Activated naive CD4-positive, alpha-beta T cell treated with anti-CD3 and anti-CD28 coated beads for 36 hours (primary cell): ENCODE measurements around the gene MOB1A. TPM values are rescaled to one million over a fixed set of nuclear protein-coding genes. Genes with fewer than 3 reads are reported as not detected.

Experiments used
- CTCF ChIA-PET: fragments of 350-600 bp; sonication (Branson Sonifier 250); formaldehyde crosslinking; loops from one replicate; lab custom pipeline; 2021; ENCODE audit warnings: antibody characterized with exemption; lab: Charles Lee
- DNase-seq: peaks from one replicate; pipeline ENCODE4 v3.0.0-alpha.2; 2020
- H3K27ac Mint-ChIP-seq: one replicate; pipeline ENCODE4 v1.8.0; 2021; ENCODE audit warnings: mild to moderate bottlenecking, mixed read lengths
- H3K27me3 Mint-ChIP-seq: one replicate; pipeline ENCODE4 v1.8.0; 2021; ENCODE audit warnings: low read depth, mixed read lengths
- H3K36me3 Mint-ChIP-seq: one replicate; pipeline ENCODE4 v1.8.0; 2021; ENCODE audit warnings: low read depth, mixed read lengths
- H3K4me1 Mint-ChIP-seq: one replicate; pipeline ENCODE4 v1.8.0; 2021; ENCODE audit warnings: low read depth, mixed read lengths
- H3K4me3 Mint-ChIP-seq: one replicate; pipeline ENCODE4 v1.8.0; 2021; ENCODE audit warnings: mild to moderate bottlenecking, moderate library complexity, mixed read lengths
- H3K9me3 Mint-ChIP-seq: one replicate; pipeline ENCODE4 v1.8.0; 2021; ENCODE audit warnings: mixed read lengths
- intact Hi-C: fragments of 100-400 bp; cut with micrococcal nuclease; formaldehyde crosslinking; loops from one replicate; pipeline ENCODE4 v1.15.1; 2023
- total RNA-seq, 2 experiments: library from RNA; stranded (reverse); gene quantifications; one replicate each; pipeline ENCODE4 v1.2.3, GENCODE V29; 2021

The MOB1A gene
- total RNA-seq, 2 experiments from 2014 or later, result 129 to 131 TPM

GRCh38 chr2:74119339-74119738, 59.3 kb downstream of the MOB1A start:
- no peak overlapping the region for H3K4me3 Mint-ChIP-seq
- H3K27ac Mint-ChIP-seq, result no peak overlapping the region
- H3K36me3 Mint-ChIP-seq, result peaks cover 11% of the 10 kb centered on the region
- intact Hi-C loops, result no loop called here
- DNase-seq, result no peak
- no peaks in the 10 kb centered on the region for H3K27me3 Mint-ChIP-seq
- H3K4me1 Mint-ChIP-seq, result peaks cover 12% of the 10 kb centered on the region
- CTCF ChIA-PET, result interaction anchor here (0.5 to 1.2 kb wide), 2 partner anchors 99 to 119 kb away, joined by 3 to 4 read pairs; no protein-coding TSS in a partner anchor
- peaks cover 24% of the 10 kb centered on the region for H3K9me3 Mint-ChIP-seq

GRCh38 chr2:74111380-74111779, 67.3 kb downstream of the MOB1A start:
- H3K4me3 Mint-ChIP-seq, result no peak overlapping the region
- H3K4me1 Mint-ChIP-seq, result no peaks in the 10 kb centered on the region
- no peaks in the 10 kb centered on the region for H3K36me3 Mint-ChIP-seq
- CTCF ChIA-PET, result interaction anchor here (0.8 to 1.3 kb wide), 2 partner anchors 224 to 284 kb away, joined by 3 read pairs; no protein-coding TSS in a partner anchor
- H3K27ac Mint-ChIP-seq, result no peak overlapping the region
- peaks cover 4% of the 10 kb centered on the region for H3K27me3 Mint-ChIP-seq
- DNase-seq, result no peak
- intact Hi-C loops, result no loop called here
- no peaks in the 10 kb centered on the region for H3K9me3 Mint-ChIP-seq

DNA sequence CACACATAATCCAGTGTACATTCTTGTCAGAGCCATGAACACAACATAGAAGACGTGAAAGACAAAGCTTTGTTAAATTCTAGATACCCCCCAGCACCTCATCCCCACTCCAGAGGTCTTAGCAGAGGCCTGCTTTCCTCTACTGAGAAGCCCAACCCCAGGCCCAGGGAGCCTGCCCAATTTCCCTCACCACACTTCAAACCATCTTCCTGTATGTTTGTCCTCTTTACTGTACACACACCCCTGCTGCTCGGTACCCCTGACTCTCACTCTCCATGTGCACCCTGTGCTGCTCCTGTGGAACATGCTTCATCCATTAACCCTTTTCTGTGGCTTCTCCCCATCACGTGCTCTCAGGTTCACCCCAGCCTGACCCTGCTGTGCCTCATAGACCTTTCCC, 68.1 kb downstream of the MOB1A start:
- no peak for DNase-seq
- Mint-ChIP-seq H3K4me3 (no peak overlapping the region), H3K4me1 (no peaks in the 10 kb centered on the region), H3K27me3 (peaks cover 4% of the 10 kb centered on the region), H3K27ac (no peak overlapping the region), H3K36me3 (no peaks in the 10 kb centered on the region), H3K9me3 (no peaks in the 10 kb centered on the region)
- intact Hi-C loops, result no loop called here
- CTCF ChIA-PET, result interaction anchor here (1.3 kb wide), 1 partner anchor 224 kb away, joined by 3 read pairs; no protein-coding TSS in a partner anchor

- peaks cover 4% of the 10 kb centered on the region for H3K27me3 Mint-ChIP-seq
- H3K27ac Mint-ChIP-seq, result no peak overlapping the region
- intact Hi-C loops, result loop anchor here (5.0 to 10.0 kb wide), 3 partner anchors 107 to 285 kb away; partner anchors contain the start of gene STAMBP
- no peak for DNase-seq
- CTCF ChIA-PET, result interaction anchor here (1.8 kb wide), 1 partner anchor 286 kb away, joined by 4 read pairs; no protein-coding TSS in a partner anchor
- no peaks in the 10 kb centered on the region for H3K9me3 Mint-ChIP-seq
- H3K4me1 Mint-ChIP-seq, result no peaks in the 10 kb centered on the region
- no peaks in the 10 kb centered on the region for H3K36me3 Mint-ChIP-seq
- H3K4me3 Mint-ChIP-seq, result no peak overlapping the region
Observed at GRCh38 chr2:74109551-74109950, 69.1 kb downstream of the MOB1A start.

DNA sequence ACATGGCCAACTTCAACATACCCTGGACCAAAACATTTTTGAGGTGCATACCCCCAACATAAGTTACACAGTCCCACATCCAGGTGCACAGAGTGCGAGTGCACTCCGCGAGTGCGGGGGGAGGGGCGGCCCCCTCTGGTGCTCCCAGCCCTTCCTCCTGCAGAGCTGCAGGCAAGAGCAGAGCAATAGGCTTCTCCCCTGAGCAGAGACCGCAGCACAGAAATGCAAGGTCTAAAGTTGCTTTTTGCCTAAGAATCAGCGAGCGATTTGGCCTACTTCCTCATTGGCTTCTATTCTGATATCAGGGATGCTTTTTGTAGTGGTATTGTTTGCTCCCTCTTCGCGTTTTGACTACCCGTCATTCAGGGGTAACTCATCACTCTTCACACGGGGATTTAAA, 71.6 kb downstream of the MOB1A start:
- no peak overlapping the region for H3K4me3 Mint-ChIP-seq
- no peaks in the 10 kb centered on the region for H3K4me1 Mint-ChIP-seq
- CTCF ChIA-PET, result interaction anchor here (0.7 to 1.6 kb wide), 2 partner anchors 13 to 245 kb away, joined by 3 to 6 read pairs; no protein-coding TSS in a partner anchor
- no peak overlapping the region for H3K27ac Mint-ChIP-seq
- intact Hi-C loops, result loop anchor here (5.0 to 10.0 kb wide), 3 partner anchors 105 to 282 kb away; partner anchors contain the start of gene STAMBP
- no peaks in the 10 kb centered on the region for H3K27me3 Mint-ChIP-seq
- DNase-seq, result no peak
- H3K9me3 Mint-ChIP-seq, result no peaks in the 10 kb centered on the region
- H3K36me3 Mint-ChIP-seq, result no peaks in the 10 kb centered on the region

DNA sequence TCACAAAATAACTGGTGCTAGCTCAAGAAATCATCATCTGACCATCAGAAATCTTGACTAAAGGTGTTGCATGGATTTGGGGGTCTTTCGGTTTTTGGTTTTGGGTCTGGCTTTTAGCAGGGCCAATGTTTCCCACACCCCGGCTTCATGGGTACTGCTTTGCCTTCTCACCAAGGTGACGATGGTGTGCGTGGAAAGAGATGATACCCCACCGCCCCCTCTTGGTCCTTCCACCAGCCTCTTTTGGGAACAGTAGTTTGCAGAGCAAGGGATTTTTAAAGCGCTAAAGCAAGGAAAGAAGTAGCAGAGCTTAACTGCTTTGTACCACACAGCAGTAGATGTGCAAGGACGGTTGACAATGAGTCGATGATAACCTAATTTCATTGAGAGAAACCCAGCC, 73.3 kb downstream of the MOB1A start:
- intact Hi-C loops, result loop anchor here (5.0 to 10.0 kb wide), 3 partner anchors 103 to 281 kb away; partner anchors contain the start of gene STAMBP
- peaks cover 4% of the 10 kb centered on the region for H3K36me3 Mint-ChIP-seq
- no peaks in the 10 kb centered on the region for H3K4me1 Mint-ChIP-seq
- no peak overlapping the region for H3K4me3 Mint-ChIP-seq
- DNase-seq, result no peak
- H3K27me3 Mint-ChIP-seq, result no peaks in the 10 kb centered on the region
- no peaks in the 10 kb centered on the region for H3K9me3 Mint-ChIP-seq
- CTCF ChIA-PET, result interaction anchor here (1.3 to 2.5 kb wide), 3 partner anchors 15 to 281 kb away, joined by 6 to 10 read pairs (median 6); partner anchors contain the start of gene STAMBP
- H3K27ac Mint-ChIP-seq, result no peak overlapping the region

DNA sequence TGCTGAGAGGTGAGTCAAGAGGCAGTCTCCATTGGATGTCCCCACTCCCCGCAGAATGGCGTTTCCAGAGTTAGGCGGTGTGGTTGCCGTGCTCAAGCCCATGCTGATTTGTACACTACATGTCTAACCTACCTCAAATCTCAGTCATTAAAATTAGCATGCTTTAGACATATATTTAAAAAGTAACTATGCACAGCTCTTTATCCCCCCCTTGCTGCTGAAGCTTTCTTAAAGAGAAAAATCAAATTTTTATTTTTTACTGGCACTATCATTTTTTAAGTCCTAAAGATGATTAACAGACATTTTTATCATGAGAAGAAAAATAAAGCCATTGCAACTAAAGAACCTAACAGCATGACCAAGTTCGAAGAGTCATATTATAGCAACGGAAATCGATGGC, 73.8 kb downstream of the MOB1A start:
- CTCF ChIA-PET, result interaction anchor here (1.1 to 2.5 kb wide), 3 partner anchors 9 to 281 kb away, joined by 5 to 10 read pairs (median 6); partner anchors contain the start of gene STAMBP
- H3K9me3 Mint-ChIP-seq, result no peaks in the 10 kb centered on the region
- intact Hi-C loops, result loop anchor here (5.0 to 10.0 kb wide), 3 partner anchors 103 to 280 kb away; partner anchors contain the start of gene STAMBP
- no peaks in the 10 kb centered on the region for H3K27me3 Mint-ChIP-seq
- H3K4me1 Mint-ChIP-seq, result no peaks in the 10 kb centered on the region
- H3K27ac Mint-ChIP-seq, result no peak overlapping the region
- no peak for DNase-seq
- H3K36me3 Mint-ChIP-seq, result peaks cover 6% of the 10 kb centered on the region
- H3K4me3 Mint-ChIP-seq, result no peak overlapping the region

- Mint-ChIP-seq H3K4me1 (no peaks in the 10 kb centered on the region), H3K27ac (no peak overlapping the region), H3K27me3 (no peaks in the 10 kb centered on the region), H3K36me3 (peaks cover 11% of the 10 kb centered on the region), H3K9me3 (no peaks in the 10 kb centered on the region), H3K4me3 (no peak overlapping the region)
- intact Hi-C loops, result loop anchor here (10.0 kb wide), 2 partner anchors 199 to 279 kb away; partner anchors contain the start of gene STAMBP
- CTCF ChIA-PET, result interaction anchor here (0.7 to 2.5 kb wide), 2 partner anchors 28 to 280 kb away, joined by 3 to 10 read pairs; no protein-coding TSS in a partner anchor
- DNase-seq, result no peak
Observed at GRCh38 chr2:74103763-74104162, 74.9 kb downstream of the MOB1A start.

Other genes starting within 250 kb of the MOB1A start
- gene TET3, start 194.0 kb downstream of the MOB1A start, total RNA-seq, result 10 to 100 TPM; 14.4 to 15.2 TPM
- gene BOLA3, start 31.0 kb downstream of the MOB1A start, total RNA-seq, result 100 to 1,000 TPM; 103 to 112 TPM
- 100 to 1,000 TPM; 683 to 692 TPM for gene MTHFD2, start 19.7 kb upstream of the MOB1A start, total RNA-seq
- gene SLC4A5, start 164.5 kb upstream of the MOB1A start, total RNA-seq, result 1 to 10 TPM; 1.1 to 2.3 TPM
- gene DCTN1, start 201.4 kb upstream of the MOB1A start, total RNA-seq, result 10 to 100 TPM; 54.0 to 61.7 TPM
- gene C2orf81, start 242.7 kb upstream of the MOB1A start, total RNA-seq, result 1 to 10 TPM; 2.6 to 3.4 TPM
- gene WDR54, start 242.9 kb upstream of the MOB1A start, total RNA-seq, result 10 to 100 TPM; 67.2 to 70.8 TPM